ENCODE results near the gene MLKL.

Gene MLKL

GRCh38 chr16:74718741-74719610, 18.3 kb upstream of the MLKL start:
- TF ChIP-seq FOXA1 (IDR thresholded peaks at IDR 0.05) (no peak), SUZ12 (IDR thresholded peaks at IDR 0.05) (no peak), HDGF (IDR thresholded peaks at IDR 0.05; ENCODE audit: borderline replicate concordance) (no peak), SP1 (IDR thresholded peaks at IDR 0.05) (no peak), FOXK2 (IDR thresholded peaks at IDR 0.05) (no peak), ZNF384 (IDR thresholded peaks at IDR 0.05) (no peak), NFRKB (IDR thresholded peaks at IDR 0.05) (no peak), LEF1 (IDR thresholded peaks at IDR 0.05; ENCODE audit: borderline replicate concordance) (no peak), CTBP1 (IDR thresholded peaks at IDR 0.05; ENCODE audit: borderline replicate concordance) (no peak), ELF4 (IDR thresholded peaks at IDR 0.05) (no peak), PKNOX1 (IDR thresholded peaks at IDR 0.05) (no peak), FOXM1 (IDR thresholded peaks at IDR 0.05; ENCODE audit: borderline replicate concordance) (no peak), BHLHE40 (IDR thresholded peaks at IDR 0.05; ENCODE audit: borderline replicate concordance) (no peak), TARDBP (IDR thresholded peaks at IDR 0.05) (no peak), L3MBTL2 (conservative IDR thresholded peaks at IDR 0.05) (no peak), ARNT (IDR thresholded peaks at IDR 0.05) (no peak)
- ChIA-PET POLR2A (no interaction called here), CTCF (interaction anchor here (0.6 kb wide), 1 partner anchor 144 kb away, joined by 3 read pairs; no protein-coding TSS in a partner anchor)

GRCh38 chr16:74718140-74718539, 17.5 kb upstream of the MLKL start:
- ChIA-PET CTCF (no interaction called here), POLR2A (no interaction called here)
- no peak for TF ChIP-seq SUZ12 (IDR thresholded peaks at IDR 0.05)
- no peak for TF ChIP-seq ZNF384 (IDR thresholded peaks at IDR 0.05)
- no peak for TF ChIP-seq ARNT (IDR thresholded peaks at IDR 0.05)
- TF ChIP-seq HDGF (IDR thresholded peaks at IDR 0.05; ENCODE audit: borderline replicate concordance), result no peak
- TF ChIP-seq PKNOX1 (IDR thresholded peaks at IDR 0.05), result no peak
- TF ChIP-seq LEF1 (IDR thresholded peaks at IDR 0.05; ENCODE audit: borderline replicate concordance), result no peak
- TF ChIP-seq NFRKB (IDR thresholded peaks at IDR 0.05), result no peak
- TF ChIP-seq SP1 (IDR thresholded peaks at IDR 0.05), result no peak
- TF ChIP-seq FOXM1 (IDR thresholded peaks at IDR 0.05; ENCODE audit: borderline replicate concordance), result no peak
- TF ChIP-seq L3MBTL2 (conservative IDR thresholded peaks at IDR 0.05), result no peak
- TF ChIP-seq FOXA1 (IDR thresholded peaks at IDR 0.05), result no peak
- no peak for TF ChIP-seq BHLHE40 (IDR thresholded peaks at IDR 0.05; ENCODE audit: borderline replicate concordance)
- no peak for TF ChIP-seq ELF4 (IDR thresholded peaks at IDR 0.05)
- no peak for DNase-seq (ENCODE audit: extremely low spot score)

More at GRCh38 chr16:74718741-74719610, 18.3 kb upstream of the MLKL start:
- DNase-seq (ENCODE audit: extremely low spot score), result no peak

GRCh38 chr16:74717367-74717766, 16.7 kb upstream of the MLKL start:
- ChIA-PET POLR2A (no interaction called here), CTCF (interaction anchor here (0.6 kb wide), 1 partner anchor 145 kb away, joined by 3 read pairs; no protein-coding TSS in a partner anchor)
- TF ChIP-seq PKNOX1 (IDR thresholded peaks at IDR 0.05), result no peak
- TF ChIP-seq CTBP1 (IDR thresholded peaks at IDR 0.05; ENCODE audit: borderline replicate concordance), result no peak
- TF ChIP-seq ELF4 (IDR thresholded peaks at IDR 0.05), result no peak
- TF ChIP-seq LEF1 (IDR thresholded peaks at IDR 0.05; ENCODE audit: borderline replicate concordance), result no peak
- TF ChIP-seq FOXM1 (IDR thresholded peaks at IDR 0.05; ENCODE audit: borderline replicate concordance), result no peak
- no peak for TF ChIP-seq L3MBTL2 (conservative IDR thresholded peaks at IDR 0.05)
- TF ChIP-seq ARNT (IDR thresholded peaks at IDR 0.05), result no peak
- TF ChIP-seq SP1 (IDR thresholded peaks at IDR 0.05), result no peak
- TF ChIP-seq BHLHE40 (IDR thresholded peaks at IDR 0.05; ENCODE audit: borderline replicate concordance), result no peak
- no peak for TF ChIP-seq SUZ12 (IDR thresholded peaks at IDR 0.05)
- no peak for TF ChIP-seq FOXA1 (IDR thresholded peaks at IDR 0.05)
- no peak for TF ChIP-seq FOXK2 (IDR thresholded peaks at IDR 0.05)
- TF ChIP-seq NFRKB (IDR thresholded peaks at IDR 0.05), result no peak
- no peak for TF ChIP-seq ZNF384 (IDR thresholded peaks at IDR 0.05)
- TF ChIP-seq HDGF (IDR thresholded peaks at IDR 0.05; ENCODE audit: borderline replicate concordance), result no peak
- no peak for DNase-seq (ENCODE audit: extremely low spot score)

GRCh38 chr16:74716355-74716754, 15.7 kb upstream of the MLKL start:
- DNase-seq (ENCODE audit: extremely low spot score), result no peak
- POLR2A ChIA-PET, result no interaction called here
- CTCF ChIA-PET, result interaction anchor here (0.8 kb wide), 1 partner anchor 22 kb away, joined by 3 read pairs; no protein-coding TSS in a partner anchor
- TF ChIP-seq ELF4 (IDR thresholded peaks at IDR 0.05), result no peak
- no peak for TF ChIP-seq ZNF384 (IDR thresholded peaks at IDR 0.05)
- TF ChIP-seq PKNOX1 (IDR thresholded peaks at IDR 0.05), result no peak
- no peak for TF ChIP-seq FOXA1 (IDR thresholded peaks at IDR 0.05)
- TF ChIP-seq FOXM1 (IDR thresholded peaks at IDR 0.05; ENCODE audit: borderline replicate concordance), result no peak
- no peak for TF ChIP-seq LEF1 (IDR thresholded peaks at IDR 0.05; ENCODE audit: borderline replicate concordance)
- no peak for TF ChIP-seq NFRKB (IDR thresholded peaks at IDR 0.05)
- no peak for TF ChIP-seq TARDBP (IDR thresholded peaks at IDR 0.05)
- no peak for TF ChIP-seq CTBP1 (IDR thresholded peaks at IDR 0.05; ENCODE audit: borderline replicate concordance)
- no peak for TF ChIP-seq HDGF (IDR thresholded peaks at IDR 0.05; ENCODE audit: borderline replicate concordance)
- no peak for TF ChIP-seq L3MBTL2 (conservative IDR thresholded peaks at IDR 0.05)
- no peak for TF ChIP-seq SP1 (IDR thresholded peaks at IDR 0.05)
- no peak for TF ChIP-seq ARNT (IDR thresholded peaks at IDR 0.05)
- TF ChIP-seq BHLHE40 (IDR thresholded peaks at IDR 0.05; ENCODE audit: borderline replicate concordance), result no peak
- no peak for TF ChIP-seq FOXK2 (IDR thresholded peaks at IDR 0.05)
- TF ChIP-seq SUZ12 (IDR thresholded peaks at IDR 0.05), result no peak
